GM19035 (cell line): ENCODE measurements around the gene ABHD1.

Source experiments
- ATAC-seq: cut with Tn5 transposase; IDR thresholded peaks from one replicate; pipeline ENCODE4 v1.9.1; 2021; ENCODE audit not compliant: unreplicated experiment

ABHD1 gene

DNA sequence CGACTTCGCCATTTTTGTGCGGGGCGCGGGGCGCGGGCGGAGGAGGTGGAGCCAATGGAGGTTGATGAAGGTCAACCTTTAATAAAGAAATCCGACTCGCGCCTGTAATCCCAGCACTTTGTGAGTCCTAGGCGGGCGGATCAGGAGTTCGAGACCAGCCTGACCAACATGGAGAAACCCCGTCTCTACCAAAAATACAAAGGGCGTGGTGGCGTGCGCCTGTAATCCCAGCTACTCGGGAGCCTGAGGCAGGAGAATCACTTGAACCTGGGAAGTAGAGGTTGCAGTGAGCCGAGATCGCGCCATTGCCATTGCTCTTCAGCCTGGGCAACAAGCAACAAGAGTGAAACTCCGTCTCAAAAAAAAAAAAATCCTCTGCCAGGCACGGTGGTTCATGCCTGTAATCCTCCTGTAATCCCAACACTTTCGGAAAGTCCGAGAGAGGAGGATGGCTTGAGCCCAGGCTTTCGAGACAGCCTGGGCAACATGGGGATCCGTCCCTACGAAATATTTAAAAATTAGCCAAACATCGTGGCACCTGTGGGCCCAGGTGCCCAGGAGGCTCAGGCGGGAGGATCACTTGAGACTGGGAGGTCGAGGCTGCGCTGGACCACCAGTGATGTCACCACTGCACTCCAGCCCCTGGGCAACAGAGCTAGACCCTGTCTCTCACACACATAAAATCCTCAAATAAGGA lies 11.3 kb downstream of the ABHD1 start:
- ATAC-seq: no peak

DNA sequence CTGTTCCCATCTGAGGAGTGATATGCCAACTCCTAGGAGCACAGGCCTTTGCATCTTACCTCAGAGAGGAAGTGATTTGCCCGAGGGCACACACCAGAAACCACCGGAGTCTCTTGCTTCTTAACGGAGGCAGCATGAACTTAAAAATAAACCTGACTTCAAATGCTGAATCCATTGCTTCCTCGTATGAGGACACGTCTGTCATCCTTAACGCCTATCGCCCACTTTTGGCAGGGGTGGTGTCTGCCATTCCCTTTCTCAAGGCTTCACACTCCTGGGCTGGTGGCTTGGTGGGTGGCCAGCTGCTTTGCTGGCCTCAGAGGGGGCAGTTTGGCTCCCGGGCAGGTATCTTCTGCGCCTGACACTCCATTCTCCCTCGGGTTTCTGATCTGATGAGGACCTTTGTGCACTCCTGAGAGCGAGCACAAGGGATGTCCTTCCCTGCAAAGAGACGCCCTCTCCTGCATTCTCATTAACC lies 11.9 kb downstream of the ABHD1 start:
- ATAC-seq: no peak

DNA sequence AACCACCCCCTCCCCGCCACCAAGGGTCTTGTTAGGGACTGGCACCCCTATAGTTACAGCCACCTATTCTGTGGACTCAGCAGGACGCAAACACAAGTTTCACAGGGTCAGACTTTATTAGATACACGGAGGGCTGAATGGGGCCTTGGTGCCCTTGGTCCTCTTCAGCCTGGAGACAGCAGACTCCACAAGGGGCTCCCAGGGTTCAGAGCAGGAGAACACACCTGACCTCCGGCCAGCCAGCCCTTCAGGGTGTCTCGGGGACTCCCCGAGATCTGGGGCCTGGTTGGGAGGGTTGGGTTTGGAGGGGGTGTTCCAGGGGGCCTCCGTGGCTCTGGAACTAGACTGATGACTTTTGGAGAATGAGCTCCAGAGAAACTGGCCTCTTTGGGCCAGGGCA lies 13.1 kb downstream of the ABHD1 start:
- ATAC-seq: no peak

DNA sequence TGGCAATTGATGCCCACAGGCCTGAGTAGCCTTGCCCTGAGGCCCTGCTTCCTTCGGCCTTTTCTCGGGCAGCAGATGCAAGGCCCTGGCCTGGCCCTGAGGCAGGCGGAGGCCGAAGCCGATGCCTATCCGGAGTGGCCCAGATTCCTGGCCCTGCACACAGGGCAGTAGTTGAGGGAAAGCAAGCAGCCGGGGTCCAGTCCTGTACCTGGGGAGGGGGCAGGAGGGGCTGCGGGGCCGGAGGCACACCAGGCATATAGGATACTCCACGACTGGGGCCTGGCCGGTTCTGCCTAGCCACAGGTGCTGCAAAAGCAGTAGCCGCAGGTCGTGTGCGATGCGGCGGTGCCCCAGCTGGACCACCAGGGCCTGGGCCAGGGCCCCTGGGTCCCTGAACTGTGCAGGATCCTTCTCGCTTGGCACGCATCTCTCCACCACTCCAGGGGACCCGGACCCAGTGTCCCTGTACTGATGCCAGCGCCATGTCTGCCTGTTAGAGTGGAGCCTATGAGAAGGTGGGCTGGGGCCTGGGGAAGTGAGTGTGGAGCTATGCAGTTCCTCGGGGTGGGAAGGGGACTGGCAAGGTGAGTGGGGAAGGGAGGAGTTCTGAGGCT lies 13.8 kb downstream of the ABHD1 start:
- ATAC-seq: no peak

DNA sequence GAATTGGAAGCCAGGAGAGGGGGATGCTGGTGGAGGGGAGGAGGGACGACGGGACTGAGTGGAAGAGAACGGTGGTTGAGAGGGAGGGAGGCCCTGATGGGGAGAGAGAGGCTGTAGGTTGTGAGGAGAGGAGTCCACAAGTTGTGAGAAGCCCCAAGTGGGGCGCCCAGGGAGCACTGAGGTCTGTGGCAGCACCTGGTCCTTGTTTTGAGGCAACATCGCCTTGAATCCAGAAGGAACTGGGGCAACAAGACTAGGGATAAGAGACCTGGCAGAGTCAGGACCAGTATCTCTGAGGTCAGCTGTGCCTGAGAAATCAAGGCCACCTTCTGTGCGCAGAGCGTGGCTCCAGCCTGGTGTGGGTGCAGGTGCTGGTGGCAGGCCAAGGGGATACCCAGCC lies 14.5 kb downstream of the ABHD1 start:
- ATAC-seq: no peak

DNA sequence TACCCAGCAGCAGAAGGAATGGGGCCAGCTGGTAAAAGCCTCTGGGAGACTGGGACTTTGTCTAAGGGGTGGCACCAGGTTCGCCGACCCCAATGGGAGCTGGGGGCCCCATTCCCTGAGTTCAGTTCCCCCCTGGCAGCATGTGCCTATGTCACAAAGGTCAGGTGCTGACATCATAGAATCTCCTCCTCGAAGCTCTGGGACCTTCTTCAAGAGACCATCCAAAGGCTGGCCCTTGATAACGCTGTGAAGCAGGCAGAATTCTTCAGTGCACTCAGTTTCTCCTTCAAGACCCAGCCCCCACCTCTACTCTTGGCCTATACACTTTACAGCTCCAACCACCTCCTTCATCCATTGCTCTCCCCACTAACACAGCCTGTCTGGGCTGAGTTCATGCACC lies 15.7 kb downstream of the ABHD1 start, which contains the start of gene PRR30:
Gene PRR30, minus strand, starts transcription at position 101 of the 400 bp plus-strand sequence. CDS start 1,081 bp downstream, outside the sequence.
- ATAC-seq: no peak

DNA sequence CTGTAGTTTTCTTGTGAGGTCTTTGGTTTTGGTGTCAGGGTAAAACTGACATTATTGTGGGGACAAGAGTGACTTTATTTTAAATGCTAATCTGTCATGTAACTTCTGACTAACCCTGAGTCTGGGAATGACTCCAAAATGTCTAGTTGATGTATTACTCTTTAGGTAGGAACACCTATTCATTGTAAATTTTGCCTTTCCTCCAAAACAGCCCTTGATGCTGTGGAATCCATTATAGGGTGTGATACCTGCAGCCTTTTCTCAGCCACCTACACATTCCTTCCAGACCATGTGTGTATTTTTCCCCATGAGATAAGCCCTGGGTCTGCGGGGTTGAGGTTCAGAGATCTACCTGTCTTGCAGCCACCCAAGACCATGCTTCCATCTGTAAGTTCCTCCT lies 19.7 kb downstream of the ABHD1 start:
- no peak for ATAC-seq

DNA sequence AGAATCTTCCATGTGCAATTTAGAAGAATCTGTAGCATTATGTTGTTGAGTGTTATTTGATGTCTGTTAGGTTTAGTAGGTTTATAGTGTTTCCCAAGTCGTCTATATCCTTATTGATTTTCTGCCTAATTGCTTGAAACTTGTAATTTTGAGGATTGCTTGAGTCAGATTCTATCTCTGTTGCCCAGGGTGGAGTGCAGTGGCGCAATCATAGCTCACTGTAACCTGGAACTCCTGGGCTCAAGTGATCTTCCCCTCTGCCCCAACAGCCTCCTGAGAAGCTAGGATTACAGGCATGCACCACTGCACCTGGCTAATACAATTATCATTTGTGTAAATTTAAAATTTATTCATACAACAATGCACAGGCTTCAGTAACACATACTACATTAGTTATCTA lies 22.1 kb downstream of the ABHD1 start:
- no peak for ATAC-seq

DNA sequence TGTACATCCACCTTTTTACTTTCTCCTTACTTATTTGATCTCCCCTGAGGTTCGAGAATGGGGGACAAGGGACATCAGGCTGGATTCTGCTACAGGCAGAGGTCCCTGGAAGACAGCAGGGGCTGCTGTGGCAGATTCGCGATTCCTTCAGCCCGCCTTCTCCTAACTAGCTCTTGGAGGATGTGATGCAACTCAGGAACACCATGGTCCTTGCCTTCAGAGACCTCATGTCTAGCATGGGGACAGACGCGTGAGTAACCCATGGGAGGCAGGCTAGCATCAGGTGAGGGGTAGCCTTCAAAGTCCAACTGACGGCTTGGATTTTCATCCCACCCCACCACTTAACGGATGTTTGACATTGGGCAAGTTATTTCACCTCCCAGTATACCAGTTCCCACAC lies 24.3 kb downstream of the ABHD1 start:
- no peak for ATAC-seq

DNA sequence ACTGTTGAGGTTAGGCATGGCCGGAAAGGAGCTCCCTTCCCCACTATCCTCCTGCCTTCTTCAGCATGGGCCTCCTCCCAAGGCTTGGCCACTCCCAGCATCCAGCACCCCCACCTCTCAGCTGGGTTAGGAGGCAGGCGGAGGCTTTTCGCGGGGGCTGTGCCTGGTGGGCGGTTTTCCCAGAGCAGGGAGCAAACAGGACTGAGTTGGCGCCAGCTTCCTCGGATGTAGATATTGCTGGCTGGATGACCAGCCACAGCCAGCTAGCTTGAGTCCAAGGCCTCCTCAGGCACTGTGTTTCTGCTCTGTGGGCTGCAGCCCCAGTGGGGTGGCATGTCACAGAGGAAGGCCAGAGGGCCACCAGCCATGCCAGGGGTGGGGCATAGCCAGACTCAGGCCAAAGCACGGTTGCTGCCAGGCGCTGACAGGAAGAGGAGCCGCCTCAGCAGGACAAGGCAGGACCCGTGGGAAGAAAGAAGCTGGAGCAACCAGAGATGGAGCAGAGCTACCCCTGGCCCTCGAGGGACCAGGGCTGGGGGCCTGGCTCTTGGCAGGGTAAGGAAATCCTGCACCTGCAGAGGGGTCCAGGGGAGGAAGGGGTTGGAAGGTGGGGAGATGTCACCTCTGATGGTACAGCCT lies 25.3 kb downstream of the ABHD1 start, which contains the start of gene TCF23:
Gene TCF23, plus strand, starts transcription at position 204 of the 639 bp plus-strand sequence. Its CDS starts 130 bp downstream, at position 334.
- no peak for ATAC-seq

DNA sequence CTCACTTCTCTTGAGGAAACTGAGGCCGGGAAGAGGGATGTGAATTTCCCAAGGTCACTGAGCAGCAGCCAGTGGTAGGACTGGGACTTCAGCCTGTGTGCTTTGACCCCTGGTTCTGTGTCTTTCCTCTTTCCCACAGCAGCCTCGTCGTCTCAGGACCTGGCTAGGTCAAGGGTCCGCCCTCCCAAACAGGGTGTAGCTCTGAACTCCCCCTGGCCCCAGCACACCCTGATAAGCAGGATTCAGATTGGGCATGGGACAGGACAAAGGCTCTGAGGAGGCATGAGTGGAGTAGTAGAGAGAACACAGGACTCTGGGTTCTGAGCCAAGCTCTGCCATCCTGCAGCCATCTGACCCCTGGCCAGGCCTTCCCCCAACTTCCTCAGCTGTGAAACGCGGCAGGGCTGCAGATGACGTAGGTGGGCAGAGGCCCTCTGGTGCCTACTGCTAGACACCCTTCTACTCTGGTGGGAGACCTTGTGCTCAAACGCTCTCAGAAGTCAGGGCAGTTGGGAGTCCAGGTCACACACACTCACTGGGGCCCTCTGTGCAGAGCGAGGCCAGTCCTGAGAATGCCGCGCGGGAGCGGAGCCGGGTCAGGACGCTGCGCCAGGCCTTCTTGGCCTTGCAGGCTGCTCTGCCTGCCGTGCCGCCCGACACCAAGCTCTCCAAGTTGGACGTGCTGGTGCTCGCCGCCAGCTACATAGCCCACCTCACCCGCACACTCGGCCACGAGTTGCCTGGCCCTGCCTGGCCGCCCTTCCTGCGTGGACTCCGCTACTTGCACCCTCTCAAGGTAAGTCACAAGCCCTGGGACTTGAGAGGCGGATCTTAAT lies 26.2 kb downstream of the ABHD1 start:
- ATAC-seq: no peak

DNA sequence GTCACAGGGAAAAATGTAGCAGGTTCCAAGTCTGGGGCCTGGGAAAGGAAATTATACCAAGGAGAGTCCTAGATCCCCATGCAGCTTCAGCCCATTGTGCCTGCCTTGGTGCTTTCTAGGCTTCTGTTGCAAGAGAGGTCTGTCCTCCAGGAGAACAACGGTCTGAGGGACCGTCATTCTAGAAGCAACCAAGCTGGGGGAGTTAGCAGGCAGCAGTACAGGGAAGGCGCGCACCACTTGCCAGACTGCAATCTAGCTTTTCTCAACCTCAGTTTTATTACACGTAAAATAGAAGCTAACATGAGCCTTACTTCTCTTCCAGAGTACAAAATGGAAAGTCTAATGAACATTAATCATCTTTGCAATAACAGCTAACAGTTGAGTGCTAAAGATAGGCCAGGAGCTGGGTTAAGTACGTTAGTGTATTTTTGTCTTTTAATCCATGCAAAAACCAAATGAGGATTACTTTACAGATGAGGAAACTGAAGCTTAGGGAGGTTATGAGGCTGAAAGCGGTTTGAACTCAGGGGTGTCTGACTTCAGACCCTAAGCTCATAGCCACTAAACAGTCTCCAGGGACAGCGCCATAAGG lies 27.1 kb downstream of the ABHD1 start:
- no peak for ATAC-seq

DNA sequence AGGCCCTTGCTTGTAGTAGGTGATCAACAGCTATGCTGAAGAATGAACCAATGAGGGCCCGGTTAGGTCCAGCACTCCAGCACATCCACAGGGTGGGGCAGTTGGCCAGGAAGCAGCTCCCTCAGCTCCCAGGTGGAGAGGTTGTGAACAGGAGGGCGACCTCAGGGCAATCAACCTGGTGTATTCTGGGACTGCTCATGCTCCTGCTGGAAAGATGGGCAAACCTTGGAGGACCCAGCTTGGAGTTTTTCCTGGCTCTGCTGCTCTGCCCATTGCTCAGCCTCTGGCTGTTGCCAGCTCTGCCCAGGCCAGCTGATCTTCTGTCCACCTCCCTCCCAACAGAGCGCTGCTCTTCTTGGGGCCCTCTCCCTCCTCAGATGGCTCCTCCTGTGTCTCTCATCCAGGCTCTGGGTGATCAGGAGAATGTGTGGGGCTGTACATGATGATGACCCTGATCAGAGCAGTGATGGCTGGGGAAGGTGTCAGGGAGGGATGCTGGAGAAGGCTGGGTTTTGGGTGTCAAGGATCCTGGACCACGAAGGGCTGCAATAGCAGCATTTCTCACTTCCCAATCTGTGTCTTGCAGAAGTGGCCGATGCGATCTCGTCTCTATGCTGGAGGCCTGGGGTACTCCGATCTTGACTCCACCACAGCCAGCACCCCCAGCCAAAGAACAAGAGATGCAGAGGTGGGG lies 28.6 kb downstream of the ABHD1 start:
- no peak for ATAC-seq

DNA sequence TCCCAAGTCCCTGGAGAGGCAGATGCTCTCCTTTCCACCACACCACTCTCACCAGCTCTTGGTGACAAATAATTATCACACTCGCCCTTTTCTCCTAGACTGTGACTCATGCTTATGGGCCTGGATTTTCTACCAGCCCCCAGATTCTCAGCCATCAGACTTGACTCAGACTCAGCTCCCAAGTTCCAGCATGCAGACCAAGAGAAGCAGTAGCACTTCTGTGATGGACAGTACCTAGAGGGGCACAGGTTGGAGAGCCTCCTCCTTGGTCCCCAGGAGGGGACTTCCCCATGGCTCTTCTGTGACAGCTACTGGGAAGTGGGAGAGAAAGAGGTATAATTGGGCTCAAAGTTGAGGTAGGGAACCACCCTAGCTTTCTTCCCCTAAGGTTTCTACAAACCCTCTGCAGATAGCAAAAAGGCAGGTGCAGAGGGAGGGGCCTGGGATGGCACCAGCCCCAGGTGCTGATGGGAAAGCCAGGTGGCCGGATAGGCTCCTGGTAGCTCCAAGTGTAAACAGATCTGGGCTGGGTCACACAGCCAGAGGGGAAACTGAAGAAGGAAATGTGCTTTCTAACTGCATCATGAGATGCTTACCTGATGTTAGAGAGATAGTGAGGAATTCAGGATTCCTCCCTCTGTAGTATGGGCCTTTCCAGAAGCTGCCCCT lies 29.3 kb downstream of the ABHD1 start:
- ATAC-seq: no peak

DNA sequence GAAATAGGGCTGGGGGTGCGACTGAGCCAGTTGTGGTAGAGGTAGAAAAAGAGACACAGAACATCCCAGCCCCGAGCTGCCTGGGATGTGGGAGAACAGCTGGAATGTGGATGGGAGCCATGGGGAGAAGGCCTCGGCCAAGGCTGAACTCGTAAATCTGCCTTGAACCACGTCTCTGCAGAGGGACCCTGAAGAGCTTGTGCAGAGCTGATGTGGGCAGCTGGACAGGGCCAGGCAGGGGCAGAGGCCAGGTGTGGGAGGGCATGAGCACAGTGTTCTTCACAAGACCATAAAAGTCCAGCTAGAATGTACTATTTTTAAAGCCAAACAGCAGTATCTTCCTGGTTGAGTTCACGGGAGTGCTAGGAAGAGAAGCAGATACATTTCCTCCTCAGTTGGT lies 30.9 kb downstream of the ABHD1 start:
- ATAC-seq: no peak

DNA sequence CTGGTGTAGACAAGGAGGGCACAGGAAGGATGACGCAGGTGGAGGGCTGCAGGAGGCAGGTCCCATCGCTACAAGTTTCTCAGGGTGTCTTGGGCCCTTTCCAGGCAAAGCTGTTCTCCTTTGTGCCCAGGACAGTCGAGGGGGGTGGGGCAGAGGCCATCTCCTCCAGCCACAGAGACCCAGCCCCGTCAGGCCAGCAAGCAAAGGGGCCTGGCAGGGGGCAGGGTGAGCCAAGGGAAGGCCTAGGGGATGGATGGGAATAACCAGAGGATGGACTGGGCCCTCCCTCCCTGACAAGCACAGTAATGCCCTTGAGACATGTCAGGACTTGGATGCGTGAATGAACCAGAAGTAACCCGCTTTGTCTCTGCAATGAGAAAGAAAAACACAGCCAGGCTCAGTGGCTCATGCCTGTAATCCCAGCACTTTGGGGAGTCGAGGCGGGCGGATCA lies 31.5 kb downstream of the ABHD1 start:
- ATAC-seq: no peak

DNA sequence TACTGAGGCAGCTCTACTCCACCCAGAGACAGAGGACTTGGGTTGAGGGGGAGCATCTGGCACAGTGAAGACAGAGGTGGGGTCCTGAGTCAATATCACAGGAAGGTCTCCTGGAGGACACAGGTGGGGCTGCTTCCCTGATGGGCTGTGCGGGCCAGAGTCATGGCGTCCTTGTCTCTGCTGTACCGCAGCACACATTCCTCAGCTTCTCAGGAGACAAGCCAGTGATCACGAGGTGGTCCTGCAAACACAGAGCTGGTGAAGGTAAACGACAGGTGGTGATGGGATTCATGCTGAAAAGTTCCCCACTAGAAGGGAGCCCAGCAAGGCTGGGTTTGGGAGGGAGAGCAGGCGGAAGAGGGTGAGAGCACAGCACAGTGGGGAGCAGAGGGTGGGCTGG lies 34.9 kb downstream of the ABHD1 start:
- no peak for ATAC-seq

DNA sequence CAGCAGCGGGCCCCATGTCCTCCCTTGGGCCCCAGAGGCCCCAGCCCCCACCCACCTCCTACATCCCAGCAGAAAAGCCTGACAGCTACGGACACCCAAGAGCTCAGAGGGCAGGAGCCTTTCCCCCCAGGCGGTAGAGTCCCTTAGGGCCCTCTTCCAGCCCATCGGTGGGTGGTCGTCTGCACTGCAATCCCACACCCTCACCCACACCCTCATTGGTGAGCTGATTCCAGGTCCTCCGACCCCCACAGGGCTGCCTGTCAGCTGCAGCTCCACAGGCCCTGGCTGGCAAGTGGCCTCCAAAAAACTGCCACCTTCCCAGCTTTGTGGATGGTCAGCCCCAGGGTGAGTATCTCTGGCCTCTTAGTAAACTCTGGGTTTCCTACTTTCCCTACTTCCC lies 35.7 kb downstream of the ABHD1 start:
- no peak for ATAC-seq

DNA sequence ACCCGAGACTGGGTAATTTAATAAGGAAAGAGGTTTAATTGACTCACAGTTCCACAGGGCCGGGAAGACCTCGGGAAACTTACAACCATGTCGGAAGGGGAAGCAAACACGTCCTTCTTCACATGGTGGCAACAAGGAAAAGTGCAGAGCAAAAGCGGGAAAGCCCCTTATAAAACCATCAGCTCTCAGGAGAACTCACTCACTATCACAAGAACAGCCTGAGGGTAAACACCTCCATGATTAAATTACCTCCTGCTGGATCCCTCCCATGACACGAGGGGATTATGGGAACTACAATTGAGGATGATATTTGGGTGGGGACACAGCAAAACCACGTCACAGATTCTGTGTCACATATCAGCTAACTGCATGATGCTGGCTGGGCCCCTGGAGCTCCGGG lies 36.6 kb downstream of the ABHD1 start:
- no peak for ATAC-seq
